ENCODE measurements around the gene FNDC5.

DNA sequence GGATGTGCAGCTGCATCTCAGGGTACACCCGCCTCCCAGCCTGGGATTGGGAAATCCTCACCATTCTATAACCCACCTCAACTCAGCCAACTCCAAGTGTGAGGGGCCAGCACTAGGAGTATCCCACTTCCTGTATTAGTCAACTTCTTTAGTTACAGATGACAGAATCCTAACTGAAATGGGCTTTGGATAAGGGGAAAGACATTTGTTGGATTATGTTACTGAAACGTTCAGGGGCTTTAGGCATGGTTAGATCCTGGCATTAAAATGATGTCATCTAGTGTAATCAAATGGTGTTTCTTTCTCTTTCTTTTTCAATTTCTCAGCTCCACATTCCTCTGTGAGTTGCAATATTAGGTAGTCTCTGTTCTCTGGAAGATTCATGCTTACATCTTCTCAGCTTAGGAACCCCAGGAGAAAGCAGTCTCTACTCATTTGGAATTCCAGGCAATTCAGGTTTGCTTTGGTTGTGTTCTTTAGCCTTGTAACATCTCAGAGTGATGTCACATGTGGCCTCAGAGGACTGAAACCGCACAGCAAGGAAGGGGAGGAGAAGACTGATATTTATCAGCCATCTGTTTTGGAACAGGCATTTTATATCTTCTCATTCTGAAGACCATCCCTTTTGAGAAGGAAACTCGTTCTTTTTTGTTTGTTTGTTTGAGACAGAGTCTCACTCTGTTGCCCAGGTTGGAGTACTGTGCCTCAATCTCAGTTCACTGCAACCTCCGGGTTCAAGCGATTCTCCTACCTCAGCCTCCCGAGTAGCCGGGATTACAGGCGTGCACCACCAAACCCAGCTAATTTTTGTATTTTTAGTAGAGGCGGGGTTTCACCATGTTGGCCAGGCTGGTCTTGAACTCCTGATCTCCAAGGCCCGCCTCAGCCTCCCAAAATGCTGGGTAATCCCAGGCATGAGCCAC lies 49.4 kb upstream of the FNDC5 start:
- TF ChIP-seq CTCF (optimal IDR thresholded peaks at IDR 0.05 in 1 of 3, IDR thresholded peaks at IDR 0.05 in 1 of 3, conservative IDR thresholded peaks at IDR 0.05 in 1 of 3; ENCODE audit: extremely low read depth in 1 of 3, insufficient read depth in 2 of 3, low read length in 3 of 3) (no peak), EZH2 (IDR thresholded peaks at IDR 0.05; ENCODE audit: low read length) (no peak)

Measured in keratinocyte (primary cell).